ENCODE data around the gene TLR3.
"Not testable (repeated sequence)": the region's sequence is repeated elsewhere in the genome, so short reads cannot be mapped to it uniquely, and the experiment has no call there.

The TLR3 gene

GRCh38 chr4:186032259-186032658 lies 36.7 kb upstream of the TLR3 start:
- DNase-seq (ENCODE audit: low spot score) = no peak
- TF ChIP-seq, protein P1, sequence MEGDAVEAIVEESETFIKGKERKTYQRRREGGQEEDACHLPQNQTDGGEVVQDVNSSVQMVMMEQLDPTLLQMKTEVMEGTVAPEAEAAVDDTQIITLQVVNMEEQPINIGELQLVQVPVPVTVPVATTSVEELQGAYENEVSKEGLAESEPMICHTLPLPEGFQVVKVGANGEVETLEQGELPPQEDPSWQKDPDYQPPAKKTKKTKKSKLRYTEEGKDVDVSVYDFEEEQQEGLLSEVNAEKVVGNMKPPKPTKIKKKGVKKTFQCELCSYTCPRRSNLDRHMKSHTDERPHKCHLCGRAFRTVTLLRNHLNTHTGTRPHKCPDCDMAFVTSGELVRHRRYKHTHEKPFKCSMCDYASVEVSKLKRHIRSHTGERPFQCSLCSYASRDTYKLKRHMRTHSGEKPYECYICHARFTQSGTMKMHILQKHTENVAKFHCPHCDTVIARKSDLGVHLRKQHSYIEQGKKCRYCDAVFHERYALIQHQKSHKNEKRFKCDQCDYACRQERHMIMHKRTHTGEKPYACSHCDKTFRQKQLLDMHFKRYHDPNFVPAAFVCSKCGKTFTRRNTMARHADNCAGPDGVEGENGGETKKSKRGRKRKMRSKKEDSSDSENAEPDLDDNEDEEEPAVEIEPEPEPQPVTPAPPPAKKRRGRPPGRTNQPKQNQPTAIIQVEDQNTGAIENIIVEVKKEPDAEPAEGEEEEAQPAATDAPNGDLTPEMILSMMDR (IDR thresholded peaks at IDR 0.05) = no peak
- H3K4me3 ChIP-seq = no peak overlapping the region
- H3K27ac ChIP-seq = no peak overlapping the region

DNA sequence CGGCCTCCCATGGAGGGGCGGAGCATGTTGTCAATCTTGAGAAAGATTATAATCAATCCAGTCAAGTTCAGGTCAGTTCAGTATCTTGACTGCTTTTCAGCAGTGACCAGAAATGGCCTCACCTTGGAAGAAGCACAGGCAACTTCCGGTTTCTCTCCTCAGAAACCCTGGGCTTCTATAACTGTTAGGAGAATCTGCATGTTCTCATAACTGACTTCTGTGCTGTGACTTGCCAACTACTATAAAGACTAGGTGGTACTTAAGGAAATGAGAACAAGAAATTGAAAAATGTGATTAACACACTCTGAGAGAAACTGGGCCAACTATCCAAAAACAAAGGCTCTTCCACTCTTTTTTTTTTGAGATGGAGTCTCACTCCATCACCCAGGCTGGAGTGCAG lies 35.9 kb upstream of the TLR3 start:
- no peak for DNase-seq (ENCODE audit: low spot score)
- H3K27ac ChIP-seq = no peak overlapping the region
- no peak overlapping the region for H3K4me3 ChIP-seq
- TF ChIP-seq, protein P1 (IDR thresholded peaks at IDR 0.05) = no peak

DNA sequence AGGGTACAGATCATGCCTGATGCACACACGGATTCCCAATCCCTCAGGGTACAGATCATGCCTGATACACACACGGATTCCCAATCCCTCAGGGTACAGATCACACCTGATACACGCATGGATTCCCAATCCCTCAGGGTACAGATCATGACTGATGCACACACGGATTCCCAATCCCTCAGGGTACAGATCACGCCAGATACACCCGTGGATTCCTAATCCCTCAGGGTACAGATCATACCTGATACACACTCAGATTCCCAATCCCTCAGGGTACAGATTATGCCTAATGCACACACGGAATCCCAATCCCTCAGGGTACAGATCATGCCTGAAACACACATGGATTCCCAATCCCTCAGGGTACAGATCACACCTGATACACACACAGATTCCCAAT lies 34.3 kb upstream of the TLR3 start:
- not testable (repeated sequence) for DNase-seq (ENCODE audit: low spot score); H3K27ac ChIP-seq; H3K4me3 ChIP-seq

DNA sequence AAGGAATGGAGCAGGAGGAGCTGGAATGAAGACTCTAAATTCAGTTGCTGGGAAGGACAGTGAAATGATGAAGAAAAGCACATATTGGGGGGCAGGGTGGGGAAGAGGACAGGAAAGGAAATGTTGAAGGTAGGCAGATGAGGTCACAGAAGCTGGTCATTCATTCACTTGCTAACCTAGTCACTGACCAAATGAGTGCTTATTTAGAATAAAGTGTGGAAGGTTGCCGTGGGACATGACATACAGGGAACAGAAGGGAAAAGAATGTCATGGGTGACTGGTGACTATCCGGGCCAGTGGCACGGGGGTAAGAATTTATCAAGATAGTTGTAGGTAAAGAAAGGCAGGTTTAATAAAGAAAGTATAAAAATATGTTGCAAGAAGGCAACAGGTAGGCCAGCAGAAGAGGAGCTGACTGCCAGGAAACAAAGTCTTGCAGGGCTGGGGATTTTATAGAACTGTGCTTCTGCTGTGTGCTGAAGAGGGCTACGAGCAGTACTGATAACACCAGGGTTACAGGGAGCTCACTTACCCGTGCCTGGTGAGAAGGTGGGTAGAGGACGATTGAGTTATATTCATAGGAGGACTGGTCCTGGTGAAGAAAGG lies 31.9 kb upstream of the TLR3 start:
- TF ChIP-seq, protein P1 (IDR thresholded peaks at IDR 0.05) = no peak
- no peak overlapping the region for H3K4me3 ChIP-seq
- DNase-seq (ENCODE audit: low spot score) = no peak
- no peak overlapping the region for H3K27ac ChIP-seq

- TF ChIP-seq, protein P1 (IDR thresholded peaks at IDR 0.05) = peak; percentile 68
- H3K27ac ChIP-seq = no peak overlapping the region
- DNase-seq (ENCODE audit: low spot score) = no peak
- H3K4me3 ChIP-seq = no peak overlapping the region
Observed at GRCh38 chr4:186037692-186038658, 31.0 kb upstream of the TLR3 start.

GRCh38 chr4:186039697-186040096 lies 29.3 kb upstream of the TLR3 start:
- no peak for DNase-seq (ENCODE audit: low spot score)
- no peak overlapping the region for H3K4me3 ChIP-seq
- H3K27ac ChIP-seq = no peak overlapping the region
- TF ChIP-seq, protein P1 (IDR thresholded peaks at IDR 0.05) = no peak

GRCh38 chr4:186040316-186040715 lies 28.6 kb upstream of the TLR3 start:
- TF ChIP-seq, protein P1 (IDR thresholded peaks at IDR 0.05) = no peak
- Histone ChIP-seq H3K27ac (no peak overlapping the region), H3K4me3 (no peak overlapping the region)
- DNase-seq (ENCODE audit: low spot score) = no peak

DNA sequence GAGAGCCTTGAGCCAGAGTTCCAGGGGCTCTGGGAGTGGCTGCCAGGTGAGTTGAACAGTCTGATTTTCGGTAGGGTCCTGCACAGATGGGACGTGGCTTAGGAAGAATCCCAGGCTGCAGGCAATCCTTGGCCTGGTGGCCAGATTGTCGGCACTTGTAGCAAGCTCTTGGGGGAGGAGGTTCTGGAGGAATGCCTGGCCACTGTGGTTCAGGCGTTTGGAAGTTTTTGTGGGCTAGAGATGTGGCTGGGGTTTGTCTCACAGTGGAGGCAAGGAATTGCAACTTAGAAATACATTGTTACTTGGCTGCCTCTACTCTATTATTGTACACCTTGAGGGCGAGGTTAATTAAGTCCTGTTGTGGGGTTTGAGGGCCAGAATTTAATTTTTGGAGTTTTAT lies 21.5 kb upstream of the TLR3 start:
- not testable (repeated sequence) for H3K4me3 ChIP-seq; DNase-seq (ENCODE audit: low spot score); H3K27ac ChIP-seq

- not testable (repeated sequence) for H3K27ac ChIP-seq; DNase-seq (ENCODE audit: low spot score); H3K4me3 ChIP-seq
Observed at GRCh38 chr4:186050135-186050534, 18.8 kb upstream of the TLR3 start.

All from coronary artery (tissue), 2 donors.